GM12878 (cell line): ENCODE data around the gene KLHL10. TPM values are rescaled to one million over a fixed set of nuclear protein-coding genes. Genes with fewer than 3 reads are reported as not detected.

ENCODE experiments used
- ATAC-seq: fragments of 200-7000 bp; cut with Tn5 transposase; 3 replicates; pipeline ENCODE4 v1.9.1; 2020; ENCODE audit warnings: mild to moderate bottlenecking, moderate library complexity
- BruUV-seq: library from RNA; stranded (reverse); fragments of 400-500 nt; replicated peaks from 2 replicates; lab custom pipeline; 2021; lab: Mats Ljungman, UMichigan
- CTCF ChIA-PET: fragments of 300-600 bp; sonication (Branson Sonifier 250); formaldehyde crosslinking; extraction: SDS; loops from one replicate; lab custom pipeline; 2021; ENCODE audit warnings: inconsistent platforms; lab: Yijun Ruan, JAX
- POLR2A ChIA-PET: fragments of 350-600 bp; formaldehyde crosslinking; extraction: SDS; loops from one replicate; lab custom pipeline; 2021; ENCODE audit warnings: inconsistent platforms; lab: Charles Lee
- RAD21 ChIA-PET: fragments of 300-600 bp; sonication (Branson Sonifier 250); formaldehyde crosslinking; loops from one replicate; lab custom pipeline; 2023; ENCODE audit warnings: antibody characterized with exemption; ENCODE audit not compliant: unreplicated experiment; lab: Charles Lee
- SMC1A ChIA-PET: fragments of 300-600 bp; sonication (Branson Sonifier 250); formaldehyde crosslinking; loops from one replicate; lab custom pipeline; 2023; ENCODE audit not compliant: unreplicated experiment, uncharacterized antibody; lab: Charles Lee
- DNase-seq: peaks from one replicate; pipeline ENCODE4 v3.0.0-alpha.2; 2011; ENCODE audit warnings: low read depth, low spot score
- FAIRE-seq: peaks from 3 replicates; lab custom pipeline; 2011; peaks lifted over from hg19 to GRCh38; lab: Jason Lieb, UNC
- H2AFZ ChIP-seq: 2 replicates; pipeline ENCODE4 v1.6.0; 2011; ENCODE audit warnings: low read depth, low read length, control low read depth; ENCODE audit not compliant: control insufficient read depth
- H3K27ac ChIP-seq: 2 replicates; pipeline ENCODE4 v1.5.1; 2011; ENCODE audit warnings: control low read depth; ENCODE audit not compliant: control insufficient read depth, insufficient read depth
- H3K27me3 ChIP-seq, 2 experiments: replicated peaks in 1 of 2; 2 replicates each; pipeline versions ENCODE4 v1.6.0 to v1.6.1; 2011; ENCODE audit warnings: low read length in 1 of 2; ENCODE audit not compliant: control insufficient read depth in 2 of 2, insufficient read depth in 2 of 2
- H3K36me3 ChIP-seq, 2 experiments: 2 replicates each; pipeline ENCODE4 v1.5.1; 2011; ENCODE audit warnings: low read length in 1 of 2; ENCODE audit not compliant: control insufficient read depth in 2 of 2, insufficient read depth in 2 of 2
- H3K4me1 ChIP-seq: 2 replicates; pipeline ENCODE4 v1.6.1; 2011; ENCODE audit warnings: mild to moderate bottlenecking, low read length, moderate library complexity, mixed read lengths; ENCODE audit not compliant: control insufficient read depth, insufficient read depth
- H3K4me2 ChIP-seq: 2 replicates; pipeline ENCODE4 v1.6.0; 2011; ENCODE audit warnings: control low read depth; ENCODE audit not compliant: control insufficient read depth, insufficient read depth
- H3K4me3 ChIP-seq: fragments of 200-600 bp; sonication (generic); 2 replicates; pipeline ENCODE4 v1.5.1; 2016
- H3K79me2 ChIP-seq: 2 replicates; pipeline ENCODE4 v1.6.0; 2011; ENCODE audit warnings: low read length; ENCODE audit not compliant: control insufficient read depth, insufficient read depth
- H3K9ac ChIP-seq: 2 replicates; pipeline ENCODE4 v1.8.0; 2011; ENCODE audit warnings: low read length, control low read depth, mixed read lengths; ENCODE audit not compliant: control insufficient read depth, insufficient read depth
- H3K9me3 ChIP-seq: replicated peaks from 3 replicates; pipeline ENCODE4 v1.5.1; 2011; ENCODE audit warnings: mild to moderate bottlenecking, low read length; ENCODE audit not compliant: control insufficient read depth, insufficient read depth
- H4K20me1 ChIP-seq: 2 replicates; pipeline ENCODE4 v1.6.0; 2011; ENCODE audit not compliant: control insufficient read depth, insufficient read depth
- ATF2 ChIP-seq: IDR thresholded peaks from 2 replicates; pipeline ENCODE4 v1.6.1; 2012; ENCODE audit warnings: low read length, inconsistent platforms
- BRCA1 ChIP-seq: IDR thresholded peaks from 2 replicates; pipeline ENCODE4 v1.6.1; 2011; ENCODE audit warnings: low read depth, low read length, improper control_type of control experiment
- ETV6 ChIP-seq, 2 experiments: fragments of 450-650 bp in 1 of 2; IDR thresholded peaks in 1 of 2; conservative IDR thresholded peaks in 1 of 2; 2 replicates each; pipeline ENCODE4 v1.6.1; 2014; ENCODE audit warnings: antibody characterized with exemption in 1 of 2, borderline replicate concordance in 1 of 2, low read depth in 1 of 2, mild to moderate bottlenecking in 1 of 2, moderate library complexity in 1 of 2
- FOS ChIP-seq: IDR thresholded peaks from 3 replicates; pipeline ENCODE4 v1.6.1; 2011; ENCODE audit warnings: borderline replicate concordance; ENCODE audit not compliant: insufficient read length; ENCODE audit errors: extremely low read depth
- MYB ChIP-seq: fragments of 150-350 bp; IDR thresholded peaks from 2 replicates; pipeline ENCODE4 v1.6.1; 2014; ENCODE audit warnings: mild to moderate bottlenecking, low read depth, low read length, borderline replicate concordance
- NFIC ChIP-seq: IDR thresholded peaks from 2 replicates; pipeline ENCODE4 v1.6.1; 2012; ENCODE audit warnings: low read depth, mild to moderate bottlenecking, inconsistent platforms, low read length, moderate library complexity
- NFYB ChIP-seq: IDR thresholded peaks from 2 replicates; pipeline ENCODE4 v1.6.1; 2011; ENCODE audit warnings: low read depth, mild to moderate bottlenecking, low read length, improper control_type of control experiment, moderate library complexity; ENCODE audit not compliant: insufficient read depth
- PBX3 ChIP-seq: IDR thresholded peaks from 2 replicates; pipeline ENCODE4 v1.6.1; 2011; ENCODE audit warnings: mild to moderate bottlenecking, low read depth, low read length, moderate library complexity; ENCODE audit not compliant: insufficient replicate concordance
- SREBF2 ChIP-seq: IDR thresholded peaks from 2 replicates; pipeline ENCODE4 v1.6.1; 2012; ENCODE audit warnings: mild to moderate bottlenecking, low read length
- ZBTB11 ChIP-seq: fragments of 450-650 bp; formaldehyde crosslinking; IDR thresholded peaks from 2 replicates; pipeline ENCODE4 v1.5.0; 2022; ENCODE audit warnings: mild to moderate bottlenecking, missing genetic modification characterization
- ZNF24 ChIP-seq: fragments of 450-650 bp; IDR thresholded peaks from 2 replicates; pipeline ENCODE4 v1.6.1; 2017; ENCODE audit warnings: antibody characterized with exemption, mild to moderate bottlenecking
- ZSCAN29 ChIP-seq: fragments of 450-650 bp; IDR thresholded peaks from 2 replicates; pipeline ENCODE4 v1.6.1; 2017; ENCODE audit warnings: mild to moderate bottlenecking, moderate library complexity
- WGBS: methylation state at CpG from one replicate; pipeline ENCODE4 v1.1.6; 2016; ENCODE audit warnings: low lambda C conversion rate; ENCODE audit not compliant: insufficient replicate concordance, insufficient coverage; ENCODE audit errors: missing lambda C conversion rate; 5-methylcytosine and 5-hydroxymethylcytosine counted together
- in situ Hi-C: fragments of 300-500 bp; cut with MboI; formaldehyde crosslinking; loops from 9 replicates; pipeline ENCODE4 v1.14.3; 2018; ENCODE audit warnings: mixed read lengths
- intact Hi-C: fragments of 100-400 bp; cut with micrococcal nuclease; formaldehyde crosslinking; loops from one replicate; pipeline ENCODE4 v1.14.2; 2022; ENCODE audit not compliant: unreplicated experiment
- polyA plus RNA-seq, 11 experiments: library from polyadenylated mRNA; depleted of rRNA in 4 of 11; unstranded in 6 of 11; stranded (reverse) in 5 of 11; fragments of >200 nt; fragmentation: Nextera tagmentation in 4 of 11; fragmentation: Illumina TruSeq in 1 of 11; extraction: Ambion mirVana in 4 of 11; extraction: Trizol in 1 of 11; gene quantifications; 1 replicate in 1 of 11; 2 replicates in 10 of 11; pipeline versions ENCODE4 v1.2.1 to v1.2.3, GENCODE V29; 2011 to 2016; ENCODE audit warnings: inconsistent platforms in 2 of 11, missing spikeins in 2 of 11, low read depth in 1 of 11
- total RNA-seq, 4 experiments: library from RNA; depleted of rRNA in 3 of 4; stranded (reverse); fragments of >200 nt in 3 of 4; fragmentation: Illumina TruSeq in 1 of 4; extraction: Trizol in 1 of 4; gene quantifications; 2 replicates each; pipeline versions ENCODE4 v1.2.1 to v1.2.3, GENCODE V29; 2013 to 2021

Gene KLHL10
- total and polyA plus RNA-seq, 10 of the 15 experiments (the other 5 are each of a cell fraction or from before 2014, with no cell fraction given): 0.13 to 0.62 (median 0.20) TPM; not detected in 4

- no peak for ATAC-seq
- FAIRE-seq: no peak
- Histone ChIP-seq H3K4me2 (no peak overlapping the region), H3K4me3 (no peak overlapping the region), H2AFZ (no peak overlapping the region), H3K27ac (no peak overlapping the region), H3K4me1 (no peaks in the 10 kb centered on the region), H3K27me3 (no peaks in the 10 kb centered on the region), H4K20me1 (no peaks in the 10 kb centered on the region), H3K79me2 (no peaks in the 10 kb centered on the region), H3K9ac (no peak overlapping the region), H3K36me3 (no peaks in the 10 kb centered on the region), H3K9me3 (no peaks in the 10 kb centered on the region)
- ChIA-PET RAD21 (interaction anchor here (0.6 to 2.7 kb wide), 3 partner anchors 62 to 68 kb away, joined by 3 to 12 read pairs (median 4); no protein-coding TSS in a partner anchor), CTCF (interaction anchor here (0.7 to 4.4 kb wide), 4 partner anchors 10 to 62 kb away, joined by 3 to 25 read pairs (median 14); partner anchors contain the start of gene JUP), POLR2A (no interaction called here), SMC1A (interaction anchor here (2.5 kb wide), 1 partner anchor 62 kb away, joined by 9 read pairs; no protein-coding TSS in a partner anchor)
- in situ Hi-C loops: no loop called here
- WGBS: 61% methylated on average over 8 of the region's 8 CpGs
- intact Hi-C loops: no loop called here
- no TSS peak for BruUV-seq
- DNase-seq: no peak
- TF ChIP-seq ZSCAN29: no peak
- TF ChIP-seq ZNF24: no peak
- TF ChIP-seq ZBTB11 (CRISPR knock-in tag): no peak
- no peak for TF ChIP-seq MYB
- no peak for TF ChIP-seq ETV6 (conservative IDR thresholded peaks at IDR 0.05 in 1 of 2, IDR thresholded peaks at IDR 0.05 in 1 of 2; ENCODE audit: borderline replicate concordance in 1 of 2, low read depth in 1 of 2)
- TF ChIP-seq PBX3: no peak
- TF ChIP-seq ATF2: no peak
- TF ChIP-seq NFYB: no peak
- no peak for TF ChIP-seq BRCA1
- TF ChIP-seq SREBF2: no peak
- no peak for TF ChIP-seq NFIC
- TF ChIP-seq FOS: no peak
Measured at GRCh38 chr17:41799366-41799765, 38.3 kb upstream of the KLHL10 start.
